Hematopoietic multipotent progenitor cell treated with erythropoietin and hydrocortisone succinate and interleukin-3 and kit ligand, for 17 days (in vitro differentiated cells): ENCODE results near the gene SMU1.

ENCODE experiments used
- DNase-seq: peaks from one replicate; pipeline ENCODE4 v3.0.0-alpha.2; 2015; ENCODE audit warnings: low spot score

The SMU1 gene

DNA sequence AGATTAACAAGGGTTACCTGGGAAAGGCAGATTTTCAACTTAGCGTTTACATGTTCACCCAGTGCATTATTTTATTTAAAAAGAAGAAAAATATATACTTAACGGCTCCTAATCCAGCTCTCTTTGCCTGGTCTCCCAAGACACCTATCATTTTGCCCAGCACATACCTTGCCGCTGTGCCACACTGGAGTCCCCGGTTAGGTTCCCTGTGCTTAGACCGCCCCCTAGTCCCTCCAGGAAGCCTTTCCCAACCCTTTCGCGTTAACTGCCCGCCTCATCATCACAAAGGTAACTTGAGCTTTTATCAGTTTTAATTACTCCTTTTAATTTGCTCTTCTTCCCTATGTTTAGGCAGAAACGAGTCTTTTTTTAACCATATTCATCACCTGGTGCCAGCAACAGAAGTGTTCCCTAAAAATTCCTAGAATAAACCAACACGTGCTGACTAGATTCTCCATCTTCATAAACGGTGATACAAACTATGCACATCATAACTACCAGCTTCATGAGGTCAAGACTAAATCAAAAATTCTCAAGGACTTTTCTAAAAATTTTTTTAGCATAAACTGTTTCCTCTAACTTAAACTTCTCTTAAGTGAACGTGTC is 31.7 kb downstream of the SMU1 start:
- peak; percentile 17 for DNase-seq

DNA sequence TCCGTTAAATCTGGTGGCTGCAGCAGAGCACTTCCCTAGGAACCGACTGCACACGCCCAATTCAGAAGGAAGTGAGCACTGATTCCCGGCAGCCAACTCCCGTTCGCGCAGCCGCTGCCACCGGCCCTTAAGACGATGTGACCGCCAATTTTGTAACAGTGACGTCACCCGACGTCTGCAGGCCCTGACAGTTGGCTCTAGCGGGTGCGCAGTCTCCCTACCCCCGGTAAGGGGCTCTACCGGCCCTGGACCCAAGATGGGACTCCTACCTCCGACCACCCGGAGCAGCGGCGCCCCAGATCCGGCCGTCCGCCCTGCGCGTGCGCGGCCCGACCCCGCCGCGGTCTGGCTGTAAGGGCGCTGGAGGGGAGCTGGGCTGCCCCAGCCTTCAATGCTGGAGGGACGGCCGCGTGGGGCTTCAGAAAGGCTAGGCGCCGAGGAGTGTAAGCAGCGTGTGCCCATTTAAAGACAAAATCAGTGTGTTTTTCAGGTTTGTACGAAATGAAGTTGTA is 32.3 kb downstream of the SMU1 start:
- DNase-seq = peak; percentile 34

DNA sequence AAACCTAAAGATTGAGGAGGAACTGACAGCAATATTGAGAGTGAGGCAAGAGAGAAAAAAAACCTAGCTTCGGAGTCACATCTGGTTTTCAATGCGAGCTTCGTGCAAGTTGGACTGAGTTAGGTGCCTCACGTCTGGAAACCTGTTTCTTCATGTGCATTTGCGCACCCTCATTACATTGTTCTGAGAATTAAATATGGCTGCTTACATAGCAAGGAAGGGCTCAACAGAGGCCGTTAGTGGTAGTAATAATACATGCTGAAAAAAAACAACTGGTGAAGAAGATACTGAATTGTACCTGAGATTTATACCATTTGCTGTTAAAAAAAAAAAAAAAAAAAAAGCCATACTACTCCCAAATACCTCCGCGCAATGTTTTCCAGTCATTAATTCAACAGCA is 32.8 kb downstream of the SMU1 start:
- no peak for DNase-seq

DNA sequence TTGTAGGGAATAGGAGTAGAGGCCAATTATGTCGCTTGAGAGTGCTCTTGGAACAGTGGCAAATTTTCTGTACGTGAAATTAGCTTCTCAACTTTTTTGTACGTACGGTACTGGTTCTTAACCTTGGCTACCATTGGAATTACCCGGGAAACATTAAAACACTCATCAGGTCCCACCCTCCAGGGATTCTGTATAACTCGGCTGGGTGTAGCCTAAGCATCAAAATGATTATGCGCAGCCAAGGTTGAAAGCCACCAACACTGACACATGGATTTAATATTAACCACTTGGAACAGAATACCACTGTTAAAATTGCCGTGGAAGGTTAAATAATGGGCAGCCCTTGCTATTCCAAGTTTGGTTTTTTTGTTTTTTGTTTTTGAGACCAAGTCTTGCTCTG is 34.0 kb downstream of the SMU1 start:
- DNase-seq = no peak

DNA sequence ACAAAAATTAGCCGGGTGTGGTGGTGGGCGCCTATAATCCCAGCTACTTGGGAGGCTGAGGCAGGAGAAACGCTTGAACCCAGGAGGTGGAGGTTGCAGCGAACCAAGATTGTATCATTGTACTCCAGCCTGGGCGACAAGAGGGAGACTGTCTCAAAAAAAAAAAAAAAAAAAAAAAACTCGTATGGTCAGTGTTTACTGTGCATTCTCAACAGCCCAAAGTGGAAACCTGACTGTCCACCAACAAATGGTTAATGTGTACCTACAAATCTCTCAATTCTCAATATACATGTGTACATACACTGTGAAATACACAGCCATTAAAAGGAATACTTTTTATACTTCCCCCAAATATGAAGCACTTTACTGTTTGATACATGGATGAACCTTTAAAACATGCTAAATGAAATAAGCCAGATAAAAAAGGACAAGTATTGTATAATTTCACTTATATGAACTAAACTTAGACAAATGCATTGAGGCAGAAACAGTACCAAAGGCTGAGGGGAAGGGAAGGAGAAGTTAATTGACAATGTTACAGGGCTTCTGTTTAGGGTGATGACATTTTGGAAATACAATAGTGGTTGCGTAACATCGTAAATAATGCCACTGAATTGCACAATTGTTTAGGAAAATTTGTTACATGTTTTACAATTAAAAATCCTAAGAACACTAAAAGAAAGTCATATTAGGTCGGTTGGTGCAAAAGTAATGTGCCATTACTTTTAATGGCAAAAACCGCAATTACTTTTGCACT is 34.9 kb downstream of the SMU1 start:
- no peak for DNase-seq

DNA sequence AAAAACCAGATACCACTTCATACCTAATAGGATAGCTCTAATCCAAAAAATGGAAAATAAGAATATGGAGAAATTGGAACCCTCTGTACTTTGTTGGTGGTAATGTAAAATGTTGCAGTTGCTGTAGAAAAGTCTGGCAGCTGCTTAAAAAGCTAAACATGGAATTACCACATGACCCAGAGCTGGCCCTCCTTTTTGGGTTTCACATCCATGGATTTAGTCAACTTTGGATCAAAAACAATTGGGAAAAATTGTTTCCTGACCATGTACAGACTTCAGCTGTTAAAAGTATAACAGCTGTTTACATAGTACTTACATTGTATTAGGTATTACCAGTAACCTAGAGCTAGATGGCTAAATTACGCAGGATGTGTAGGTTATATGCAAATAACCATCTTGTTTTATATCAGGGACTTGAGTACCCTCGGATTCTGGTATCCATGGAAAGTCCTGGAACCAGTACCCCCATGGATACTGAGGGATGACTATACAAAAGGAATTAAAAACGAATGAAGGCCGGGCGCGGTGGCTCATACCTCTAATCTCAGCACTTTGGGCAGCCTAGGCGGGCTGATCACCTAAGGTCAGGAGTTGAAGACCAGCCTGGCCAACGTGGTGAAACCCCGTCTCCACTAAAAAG is 35.6 kb downstream of the SMU1 start:
- DNase-seq = no peak

DNA sequence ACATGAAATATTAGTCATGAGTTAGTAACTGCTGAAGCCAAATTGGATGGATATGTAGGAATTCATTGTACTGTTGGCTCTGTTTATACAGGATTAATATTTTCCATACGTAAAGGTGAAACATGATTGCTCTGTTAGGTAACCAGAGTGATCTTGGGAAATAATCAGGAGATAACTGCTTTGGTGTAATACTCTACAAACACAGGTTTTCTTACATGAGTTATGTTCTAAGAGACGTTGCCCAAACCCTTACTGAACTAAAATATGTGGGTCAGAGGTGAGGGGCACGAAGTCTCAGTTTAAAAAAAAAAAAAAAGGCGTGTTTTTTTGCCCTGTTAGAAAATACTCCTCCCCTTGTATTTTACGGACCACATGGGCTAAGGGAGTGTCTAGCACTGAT is 43.6 kb downstream of the SMU1 start:
- DNase-seq = no peak

DNA sequence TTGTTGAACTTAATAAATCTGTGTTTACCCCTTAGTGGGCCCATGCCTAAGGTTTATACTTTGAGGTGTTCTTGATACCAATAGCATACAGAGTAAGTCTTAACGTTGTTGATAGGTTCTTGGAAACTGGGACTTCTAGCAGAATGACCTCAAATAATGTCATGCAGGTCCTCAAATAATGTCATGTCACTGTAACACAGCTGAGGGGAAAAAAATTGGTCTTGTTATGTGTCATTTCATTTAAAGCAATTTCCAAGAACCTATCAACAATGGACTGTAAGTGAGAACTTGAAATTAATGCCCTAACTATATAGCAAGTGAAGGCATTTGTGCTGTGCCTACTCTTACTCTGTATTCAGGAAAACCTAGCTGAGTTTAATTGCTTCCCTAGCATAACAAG is 44.2 kb downstream of the SMU1 start:
- no peak for DNase-seq

DNA sequence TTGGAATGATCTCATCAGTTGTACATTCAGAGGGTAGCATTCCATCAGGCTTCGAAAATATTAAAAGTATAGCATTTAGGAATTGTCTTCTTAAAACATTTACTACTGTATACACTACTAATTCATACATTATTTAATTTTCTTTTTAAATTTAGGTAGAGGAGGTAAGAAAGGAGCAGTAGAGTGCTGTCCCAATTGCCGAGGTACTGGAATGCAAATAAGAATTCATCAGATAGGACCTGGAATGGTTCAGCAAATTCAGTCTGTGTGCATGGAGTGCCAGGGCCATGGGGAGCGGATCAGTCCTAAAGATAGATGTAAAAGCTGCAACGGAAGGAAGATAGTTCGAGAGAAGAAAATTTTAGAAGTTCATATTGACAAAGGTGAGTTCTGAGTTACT is 46.2 kb downstream of the SMU1 start:
- no peak for DNase-seq

DNA sequence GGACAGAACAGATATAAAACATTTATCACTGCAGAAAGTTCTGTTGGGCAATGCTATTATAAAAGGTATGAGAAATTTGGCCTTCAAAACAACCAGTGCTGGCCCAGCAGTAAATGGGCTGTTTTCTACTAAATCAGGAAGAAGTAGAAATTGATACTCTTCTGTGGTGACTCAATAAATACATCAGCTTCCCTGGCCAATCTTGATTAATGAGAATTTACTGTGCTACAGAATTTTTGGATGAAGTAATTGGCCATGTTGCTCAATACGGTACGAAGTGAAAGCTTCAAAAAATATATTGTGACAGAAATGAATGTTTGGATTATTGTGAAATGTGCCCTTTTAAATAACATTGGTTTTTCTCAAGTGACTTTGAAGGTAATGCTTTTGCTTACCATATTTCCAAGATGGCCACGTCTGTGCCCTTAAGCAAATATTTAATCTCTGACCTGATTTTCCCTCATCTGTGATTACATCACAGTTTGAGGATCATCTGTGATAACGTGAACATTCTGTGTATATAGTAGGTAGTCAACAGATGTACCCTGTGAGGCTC is 47.2 kb downstream of the SMU1 start:
- no peak for DNase-seq

DNA sequence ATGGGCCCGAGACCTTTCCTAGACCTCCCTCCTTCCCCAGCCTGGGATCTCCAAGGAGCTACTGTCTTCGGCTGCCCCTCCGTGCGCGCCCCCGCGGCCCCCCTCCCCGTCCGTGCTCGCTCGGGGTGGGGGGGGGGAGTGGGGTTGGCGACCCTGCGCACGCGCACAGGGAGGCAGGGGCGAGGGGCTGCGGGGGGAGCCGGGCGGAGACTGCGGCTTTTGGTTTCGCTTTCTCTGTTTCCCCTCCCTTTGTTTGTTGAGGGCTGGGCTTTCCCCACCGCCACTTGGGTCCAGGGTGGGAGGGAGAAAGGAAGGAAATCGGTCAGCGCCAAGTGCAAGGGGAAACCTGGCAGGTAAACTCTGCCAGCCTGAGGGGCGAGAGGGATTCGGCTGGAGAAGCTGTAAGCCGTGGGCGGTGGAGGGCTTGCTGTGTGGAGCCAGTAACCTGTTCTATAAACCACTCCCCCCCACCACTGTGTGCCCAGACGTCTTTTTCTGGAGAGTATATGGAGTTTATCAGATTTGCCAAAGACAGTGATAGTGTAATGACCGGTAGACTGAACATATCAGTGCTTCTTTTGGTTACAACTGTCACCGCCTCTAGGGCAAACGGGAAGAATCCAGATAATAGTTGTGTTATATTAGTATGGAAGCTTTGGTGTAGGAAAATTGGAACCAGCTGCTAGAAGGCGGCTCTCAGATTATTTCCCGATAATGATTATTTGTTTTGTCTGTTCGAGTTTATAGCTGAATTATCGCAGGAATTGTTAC is 50.7 kb downstream of the SMU1 start:
- DNase-seq = no peak

DNA sequence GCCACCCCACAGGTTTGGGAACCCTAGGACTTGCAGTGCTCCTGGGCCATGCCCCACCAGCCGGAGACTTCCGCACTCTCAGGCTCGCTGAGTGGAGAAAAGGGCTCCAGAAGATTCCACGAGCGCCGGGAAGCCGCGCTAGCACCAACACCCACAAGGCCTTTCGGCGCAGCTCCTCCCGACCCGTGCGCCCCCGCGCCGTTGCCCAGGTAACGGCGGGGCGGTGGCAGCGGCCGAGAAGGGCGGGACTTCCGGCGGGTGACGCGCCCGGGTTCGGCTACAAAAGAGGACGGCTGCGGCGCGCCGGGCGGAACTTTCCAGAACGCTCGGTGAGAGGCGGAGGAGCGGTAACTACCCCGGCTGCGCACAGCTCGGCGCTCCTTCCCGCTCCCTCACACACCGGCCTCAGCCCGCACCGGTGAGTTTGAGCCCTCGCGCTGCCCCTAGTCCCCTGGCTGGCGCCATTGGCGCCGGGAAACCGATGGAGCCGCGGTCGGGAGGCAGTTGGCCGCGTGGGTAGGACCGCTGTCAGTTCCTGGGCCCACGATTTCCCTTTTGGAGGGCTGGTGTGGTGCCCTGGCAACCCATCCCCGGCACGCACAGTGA is 51.4 kb downstream of the SMU1 start, which contains the start of gene DNAJA1:
Gene DNAJA1 (plus strand): TSS at position 308 of the 606 bp plus-strand sequence. CDS start 1,212 bp downstream, outside the sequence.
- peak; percentile 98 for DNase-seq

DNA sequence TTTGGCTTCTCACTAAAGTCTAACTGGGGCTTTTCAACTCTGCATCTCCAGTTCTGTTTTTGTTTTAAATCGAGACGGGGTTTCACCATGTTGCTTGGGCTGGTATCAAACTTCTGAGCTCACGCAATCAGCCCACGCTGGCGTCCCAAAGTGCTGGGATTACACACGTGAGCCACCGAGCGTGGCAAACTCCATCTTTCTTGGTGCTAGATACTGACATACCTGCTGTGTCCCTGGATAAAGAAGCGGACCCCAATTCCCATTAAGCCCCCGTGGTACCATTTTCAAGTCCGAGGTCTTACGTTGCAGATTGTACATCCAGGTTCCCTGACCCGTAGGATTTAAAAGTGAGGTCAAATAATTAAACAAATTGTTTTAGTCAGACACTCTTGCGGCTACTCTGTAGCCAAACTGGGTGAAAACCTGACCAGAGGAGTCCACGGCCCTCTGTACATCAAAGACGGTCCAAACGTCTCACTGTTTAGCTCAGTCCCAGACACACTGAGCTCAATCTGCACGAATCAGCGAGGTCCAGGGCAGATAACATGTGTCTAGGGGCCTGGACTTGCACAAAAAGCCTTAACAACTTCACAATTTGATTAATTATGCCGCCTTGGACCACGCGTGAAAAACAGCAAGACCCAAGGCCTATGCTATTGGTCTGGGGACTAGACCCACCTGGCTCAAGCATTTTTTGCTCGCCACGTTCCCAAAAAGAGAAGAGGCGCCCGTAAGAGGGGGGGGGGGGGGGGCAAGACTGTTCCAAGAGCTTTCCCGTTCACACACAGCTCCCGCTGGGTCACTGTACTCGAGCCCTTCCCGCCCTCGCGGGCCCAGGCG is 52.1 kb downstream of the SMU1 start:
- peak; percentile 70 for DNase-seq

DNA sequence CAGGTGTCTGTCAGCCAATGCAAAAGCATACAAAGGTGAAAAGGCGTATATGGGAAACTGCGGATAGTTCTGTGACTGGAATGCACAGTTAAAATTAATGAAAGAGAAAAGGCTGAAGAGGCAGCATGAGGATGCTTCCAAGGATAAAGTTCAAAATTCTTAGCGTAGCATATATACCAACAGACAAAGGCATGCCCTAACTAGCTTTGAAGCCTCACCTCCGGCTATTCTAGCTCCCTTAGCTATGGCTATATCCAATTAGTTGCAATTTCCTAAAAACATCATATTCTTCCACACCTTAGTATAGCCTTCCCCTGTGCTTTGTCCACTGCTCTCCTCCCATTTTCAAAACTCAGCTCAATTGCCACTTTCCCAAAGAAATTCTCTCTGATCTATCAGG is 52.8 kb downstream of the SMU1 start:
- no peak for DNase-seq

DNA sequence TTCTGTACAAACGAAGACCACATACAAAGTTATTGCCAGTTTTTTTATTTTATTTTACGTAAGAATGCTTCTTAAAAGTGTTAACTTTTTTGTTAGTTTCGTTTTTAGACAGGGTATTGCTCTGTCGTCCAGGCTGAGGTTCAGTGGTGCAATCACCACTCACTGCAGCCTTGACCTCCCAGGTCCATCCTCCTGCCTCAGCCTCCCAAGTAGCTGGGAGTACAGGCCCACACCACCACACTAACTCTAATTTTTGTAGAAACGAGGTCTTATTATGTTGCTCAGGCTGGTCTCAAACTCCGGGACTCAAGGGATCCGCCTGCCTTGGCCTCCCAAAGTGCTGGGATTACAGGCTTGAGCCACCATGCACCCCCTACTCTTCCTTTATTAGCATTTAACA is 53.7 kb downstream of the SMU1 start:
- DNase-seq = no peak

DNA sequence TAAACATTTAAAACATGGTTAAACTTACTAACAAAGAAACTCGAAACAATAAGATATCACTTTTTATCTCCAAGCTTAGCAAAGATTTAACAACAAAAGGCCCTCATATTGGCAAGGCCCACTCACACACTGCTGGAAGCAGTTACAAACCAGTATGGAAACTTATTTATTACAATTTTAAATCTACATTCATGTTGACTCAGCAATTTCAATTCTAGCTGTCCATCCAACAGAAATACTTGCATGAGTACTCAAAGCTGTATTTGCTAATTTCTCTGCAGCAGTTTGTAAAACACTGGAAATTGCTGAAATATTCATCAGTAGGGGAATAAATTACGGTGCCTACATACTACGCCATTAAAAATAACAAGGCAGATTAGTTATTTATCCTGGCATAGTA is 54.2 kb downstream of the SMU1 start:
- peak; percentile 29 for DNase-seq

DNA sequence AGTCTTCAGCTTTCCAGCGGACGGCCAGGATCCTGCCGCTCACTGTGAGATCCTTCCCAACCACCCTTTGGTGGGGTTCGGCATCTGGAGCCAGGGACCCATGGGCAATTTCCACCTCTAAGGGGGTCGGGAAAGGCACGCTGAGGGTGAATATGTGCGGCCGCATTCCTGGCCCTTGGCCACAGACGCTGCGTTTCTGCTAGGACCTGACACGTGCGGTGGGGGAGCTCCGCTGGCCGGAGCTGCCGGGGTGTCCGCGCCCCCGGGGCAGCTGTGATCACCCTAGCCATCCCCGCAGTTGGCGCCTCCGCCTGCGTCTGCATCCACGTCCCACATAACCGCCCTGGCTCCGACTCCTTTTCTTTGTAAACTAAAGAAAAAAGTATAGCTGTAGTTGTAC is 56.7 kb downstream of the SMU1 start:
- DNase-seq = no peak

DNA sequence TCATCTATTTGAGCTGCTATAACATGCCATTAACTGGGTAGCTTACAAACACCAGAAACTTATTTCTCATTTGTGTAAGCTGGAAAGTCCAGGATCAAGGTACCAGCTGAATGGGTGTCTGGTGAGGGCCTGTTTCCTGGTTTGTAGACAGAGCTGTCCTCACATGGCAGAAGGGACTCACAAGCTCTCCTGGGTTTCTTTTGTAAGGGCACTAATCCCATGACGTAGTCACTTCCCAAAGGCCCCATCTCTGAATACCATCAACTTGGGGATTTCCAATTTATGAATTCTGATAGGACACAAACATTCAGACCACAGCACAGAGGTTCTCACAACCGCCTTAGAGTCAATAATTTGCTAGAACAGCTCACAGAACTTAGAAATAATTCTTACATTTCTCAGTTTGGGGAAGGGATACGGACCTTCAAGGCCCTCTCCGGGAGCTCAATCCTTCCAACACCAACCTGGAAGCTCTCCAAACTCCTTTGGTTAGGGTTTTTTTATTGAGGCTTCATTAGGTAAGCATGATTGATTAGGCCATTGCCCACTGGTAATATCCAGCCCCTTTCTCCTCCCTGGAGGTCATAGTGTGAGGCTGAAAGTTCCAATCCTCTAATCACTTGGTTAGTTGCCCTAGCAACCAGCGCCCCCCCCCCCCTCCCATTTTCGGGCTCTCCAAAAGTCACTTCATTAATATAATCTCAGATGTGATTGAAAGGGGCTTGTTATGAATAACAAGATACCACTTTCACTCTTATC is 59.0 kb downstream of the SMU1 start:
- DNase-seq = no peak

DNA sequence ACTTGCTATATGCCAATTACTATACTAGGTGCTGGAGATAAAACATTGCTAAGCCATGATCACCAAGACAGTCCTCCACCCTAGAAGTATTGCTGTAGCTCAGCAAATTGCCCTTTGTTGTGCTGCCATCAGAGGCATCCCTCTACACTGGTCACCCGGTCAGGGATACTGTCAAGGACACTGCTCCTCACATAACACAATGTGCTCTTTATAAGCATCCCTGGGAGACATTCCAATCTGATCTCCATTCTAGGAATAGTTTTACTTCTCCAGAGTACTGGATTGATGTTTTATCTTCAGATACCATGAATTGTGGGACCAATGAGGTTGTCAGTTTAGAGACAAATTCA is 61.8 kb downstream of the SMU1 start:
- DNase-seq = no peak
